Heart left ventricle (tissue), 13 donors: Measurements from ENCODE around the gene THSD1.

Experiments
- POLR2A ChIP-seq, 2 donors: fragments of 450-650 bp; IDR thresholded peaks; one replicate each; pipeline ENCODE4 v1.6.1; 2017; ENCODE audit warnings: antibody characterized with exemption in 2 of 2, mild to moderate bottlenecking in 2 of 2, moderate library complexity in 2 of 2
- TF ChIP-seq, protein P1 (sequence below), 12 donors: fragments of 200-600 bp; sonication (generic) in 4 of 12; IDR thresholded peaks; one replicate each; pipeline versions ENCODE4 v1.5.0 to v1.8.0; 2018 to 2022; ENCODE audit warnings: antibody characterized with exemption in 12 of 12, mild to moderate bottlenecking in 5 of 12
- donor health status: ischemic (EF 13 %, LVEDD 7.1; RV severe dilation, severe dysfunction).
- donor health status: DM: no; HTN: yes; CAD: no.
- donor health status: DM: no; HTN: no; CAD: no.
- donor health status: ischemic (EF 25% LVEDD 6.9; RV normal size, moderate dysfunction).
- donor health status: ischemic (EF 25% LVEDD 5.7; RV mildly dilated, moderate dysfunction).
- donor health status: ischemic (EF 35%, LVEDD 5.7; RV mildly dilated, moderate dysfunction).
- donor health status: nonischemic (EF 11% LVEDD 7.7; RV severe dilation, severe dysfunction).
- donor health status: DM: yes; HTN: yes; CAD: no.
- donor health status: PGD.
- donor health status: ischemic (EF 29% LVEDD 5.4; RV normal size, mild dysfunction).
- donor health status: nonischemic (EF 23%, LVEDD 6.1; RV moderate dilation, normal function).

DNA sequence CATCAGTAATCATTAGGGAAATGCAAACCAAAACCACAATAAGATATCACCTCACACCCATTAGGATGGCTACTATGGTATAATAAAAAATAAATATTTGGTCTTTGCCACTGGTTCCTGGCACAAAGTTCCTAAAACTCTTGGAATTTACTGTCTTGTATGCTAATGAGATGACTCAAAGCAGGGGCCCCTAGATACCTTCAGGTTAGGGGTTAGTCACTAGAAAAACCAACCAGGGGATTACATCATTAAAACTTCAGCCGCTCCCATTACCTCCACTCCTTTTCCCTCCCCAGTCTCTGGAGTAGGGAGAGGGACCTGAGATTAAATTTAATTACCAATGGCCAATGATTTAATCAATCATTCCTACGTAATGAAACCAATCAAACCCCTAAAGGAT is 49.6 kb downstream of the THSD1 start:
- TF ChIP-seq, protein P1, sequence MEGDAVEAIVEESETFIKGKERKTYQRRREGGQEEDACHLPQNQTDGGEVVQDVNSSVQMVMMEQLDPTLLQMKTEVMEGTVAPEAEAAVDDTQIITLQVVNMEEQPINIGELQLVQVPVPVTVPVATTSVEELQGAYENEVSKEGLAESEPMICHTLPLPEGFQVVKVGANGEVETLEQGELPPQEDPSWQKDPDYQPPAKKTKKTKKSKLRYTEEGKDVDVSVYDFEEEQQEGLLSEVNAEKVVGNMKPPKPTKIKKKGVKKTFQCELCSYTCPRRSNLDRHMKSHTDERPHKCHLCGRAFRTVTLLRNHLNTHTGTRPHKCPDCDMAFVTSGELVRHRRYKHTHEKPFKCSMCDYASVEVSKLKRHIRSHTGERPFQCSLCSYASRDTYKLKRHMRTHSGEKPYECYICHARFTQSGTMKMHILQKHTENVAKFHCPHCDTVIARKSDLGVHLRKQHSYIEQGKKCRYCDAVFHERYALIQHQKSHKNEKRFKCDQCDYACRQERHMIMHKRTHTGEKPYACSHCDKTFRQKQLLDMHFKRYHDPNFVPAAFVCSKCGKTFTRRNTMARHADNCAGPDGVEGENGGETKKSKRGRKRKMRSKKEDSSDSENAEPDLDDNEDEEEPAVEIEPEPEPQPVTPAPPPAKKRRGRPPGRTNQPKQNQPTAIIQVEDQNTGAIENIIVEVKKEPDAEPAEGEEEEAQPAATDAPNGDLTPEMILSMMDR (IDR thresholded peaks at IDR 0.05): no peak
- TF ChIP-seq POLR2A (IDR thresholded peaks at IDR 0.05): no peak
